Activated CD4-positive, alpha-beta T cell treated with anti-CD3 and anti-CD28 coated beads, Interleukin-10, Interleukin-2, amounts not matched to agents 100 ng/mL and 50 ng/mL, durations not matched to agents 16 hours and 8 hours (primary cell): ENCODE data around the gene PPP1R14B.

Source experiments
- DNase-seq: peaks from one replicate; pipeline ENCODE4 v3.0.0-alpha.2; 2020

PPP1R14B gene

GRCh38 chr11:64281957-64282770, 35.4 kb upstream of the PPP1R14B start:
- no peak for DNase-seq

- no peak for DNase-seq
Observed at GRCh38 chr11:64278576-64279190, 31.9 kb upstream of the PPP1R14B start.

- DNase-seq = no peak
Observed at GRCh38 chr11:64276653-64277431, 30.1 kb upstream of the PPP1R14B start.

GRCh38 chr11:64275841-64276240, 29.1 kb upstream of the PPP1R14B start:
- DNase-seq = no peak

GRCh38 chr11:64275031-64275800, 28.5 kb upstream of the PPP1R14B start:
- no peak for DNase-seq

GRCh38 chr11:64269540-64270220, 22.9 kb upstream of the PPP1R14B start:
- peak; percentile 99 for DNase-seq

- DNase-seq = peak; percentile 73
Observed at GRCh38 chr11:64268893-64269539, 22.3 kb upstream of the PPP1R14B start.

- DNase-seq = no peak
Observed at GRCh38 chr11:64268025-64268892, 21.5 kb upstream of the PPP1R14B start.

GRCh38 chr11:64267207-64267945, 20.6 kb upstream of the PPP1R14B start:
- DNase-seq = no peak

GRCh38 chr11:64266339-64266738, 19.6 kb upstream of the PPP1R14B start:
- no peak for DNase-seq

- no peak for DNase-seq
Observed at GRCh38 chr11:64265176-64266160, 18.7 kb upstream of the PPP1R14B start.

- DNase-seq = no peak
Observed at GRCh38 chr11:64264371-64264852, 17.7 kb upstream of the PPP1R14B start.

GRCh38 chr11:64263947-64264317, 17.2 kb upstream of the PPP1R14B start:
- DNase-seq = no peak

- DNase-seq = no peak
Observed at GRCh38 chr11:64263021-64263946, 16.5 kb upstream of the PPP1R14B start.

- no peak for DNase-seq
Observed at GRCh38 chr11:64262271-64263002, 15.7 kb upstream of the PPP1R14B start.

- no peak for DNase-seq
Observed at GRCh38 chr11:64261556-64262080, 14.9 kb upstream of the PPP1R14B start.
